Large intestine (tissue), 3 donors: Measurements from ENCODE around the gene RHBDD2. TPM values are rescaled to one million over a fixed set of nuclear protein-coding genes. Genes with fewer than 3 reads are reported as not detected.

Source experiments
- DNase-seq, 2 donors: peaks; one replicate each; pipeline versions ENCODE4 v3.0.0 to v3.0.0-alpha.2; 2013
- H3K27ac ChIP-seq: one replicate; pipeline ENCODE4 v1.5.1; 2013; ENCODE audit warnings: low read length
- H3K27me3 ChIP-seq: 2 replicates; pipeline ENCODE4 v1.6.1; 2013; ENCODE audit warnings: low read length; ENCODE audit not compliant: control insufficient read depth, insufficient read depth
- H3K36me3 ChIP-seq: 2 replicates; pipeline ENCODE4 v1.6.1; 2013; ENCODE audit warnings: low read length; ENCODE audit not compliant: control insufficient read depth, insufficient read depth
- H3K4me1 ChIP-seq: one replicate; pipeline ENCODE4 v1.6.1; 2013; ENCODE audit warnings: low read length; ENCODE audit not compliant: control insufficient read depth, insufficient read depth
- H3K4me3 ChIP-seq: one replicate; pipeline ENCODE4 v1.5.1; 2013; ENCODE audit warnings: low read length
- H3K9me3 ChIP-seq: one replicate; pipeline ENCODE4 v1.6.1; 2013; ENCODE audit warnings: mild to moderate bottlenecking, low read depth, low read length, moderate library complexity; ENCODE audit not compliant: control insufficient read depth
- WGBS: methylation state at CpG from one replicate; pipeline ENCODE4 v1.1.5; 2013; ENCODE audit warnings: low lambda C conversion rate; ENCODE audit not compliant: insufficient coverage; 5-methylcytosine and 5-hydroxymethylcytosine counted together
- polyA plus RNA-seq: library from polyadenylated mRNA; unstranded; fragments of 120-200 nt; gene quantifications from one replicate; pipeline ENCODE4 v1.2.1, GENCODE V29; 2013

The RHBDD2 gene
- polyA plus RNA-seq, 1 donor: 51.9 TPM

GRCh38 chr7:75916259-75916658, 37.4 kb downstream of the RHBDD2 start:
- no peaks in the 10 kb centered on the region for H3K9me3 ChIP-seq
- H3K27ac ChIP-seq: peak overlapping the region; percentile 60
- no peaks in the 10 kb centered on the region for H3K27me3 ChIP-seq
- no peak for DNase-seq
- peak overlapping the region; percentile 94 for H3K4me3 ChIP-seq
- peaks cover 10% of the 10 kb centered on the region for H3K4me1 ChIP-seq
- WGBS: no CpG with 5 or more reads among the region's 5 CpGs
- H3K36me3 ChIP-seq: no peaks in the 10 kb centered on the region

- peaks cover 10% of the 10 kb centered on the region for H3K4me1 ChIP-seq
- WGBS: 80% methylated on average over 1 of the region's 11 CpGs
- no peak overlapping the region for H3K4me3 ChIP-seq
- H3K27me3 ChIP-seq: no peaks in the 10 kb centered on the region
- no peaks in the 10 kb centered on the region for H3K9me3 ChIP-seq
- H3K27ac ChIP-seq: no peak overlapping the region
- DNase-seq: no peak
- no peaks in the 10 kb centered on the region for H3K36me3 ChIP-seq
Measured at GRCh38 chr7:75916685-75917634, 38.1 kb downstream of the RHBDD2 start.

- H3K4me3 ChIP-seq: no peak overlapping the region
- H3K27ac ChIP-seq: peak overlapping the region; percentile 35
- peaks cover 4% of the 10 kb centered on the region for H3K4me1 ChIP-seq
- no CpG with 5 or more reads among the region's 19 CpGs for WGBS
- peak; percentile 78 to 81 for DNase-seq
- H3K9me3 ChIP-seq: no peaks in the 10 kb centered on the region
- H3K36me3 ChIP-seq: no peaks in the 10 kb centered on the region
- no peaks in the 10 kb centered on the region for H3K27me3 ChIP-seq
Measured at GRCh38 chr7:75920431-75921161, 41.8 kb downstream of the RHBDD2 start.

- Histone ChIP-seq H3K4me3 (no peak overlapping the region), H3K9me3 (no peaks in the 10 kb centered on the region), H3K27ac (no peak overlapping the region), H3K36me3 (no peaks in the 10 kb centered on the region), H3K27me3 (no peaks in the 10 kb centered on the region), H3K4me1 (peaks cover 4% of the 10 kb centered on the region)
- WGBS: 57% methylated on average over 4 of the region's 14 CpGs
- DNase-seq: no peak
Measured at GRCh38 chr7:75921479-75921878, 42.6 kb downstream of the RHBDD2 start.

GRCh38 chr7:75922966-75923603, 44.3 kb downstream of the RHBDD2 start:
- peaks cover 4% of the 10 kb centered on the region for H3K4me1 ChIP-seq

GRCh38 chr7:75924256-75924655, 45.4 kb downstream of the RHBDD2 start:
- Histone ChIP-seq H3K27me3 (no peaks in the 10 kb centered on the region), H3K27ac (no peak overlapping the region), H3K9me3 (no peaks in the 10 kb centered on the region), H3K4me3 (no peak overlapping the region), H3K36me3 (peaks cover 5% of the 10 kb centered on the region), H3K4me1 (peaks cover 4% of the 10 kb centered on the region)
- DNase-seq: no peak
- no CpG with 5 or more reads among the region's 2 CpGs for WGBS

More at GRCh38 chr7:75922966-75923603, 44.3 kb downstream of the RHBDD2 start:
- WGBS: no CpG with 5 or more reads among the region's 9 CpGs
- no peak overlapping the region for H3K27ac ChIP-seq
- no peaks in the 10 kb centered on the region for H3K36me3 ChIP-seq
- no peak overlapping the region for H3K4me3 ChIP-seq
- H3K9me3 ChIP-seq: no peaks in the 10 kb centered on the region
- DNase-seq: no peak
- H3K27me3 ChIP-seq: no peaks in the 10 kb centered on the region

GRCh38 chr7:75924889-75925288, 46.1 kb downstream of the RHBDD2 start:
- Histone ChIP-seq H3K4me1 (peaks cover 4% of the 10 kb centered on the region), H3K27me3 (no peaks in the 10 kb centered on the region), H3K36me3 (peaks cover 9% of the 10 kb centered on the region), H3K4me3 (no peak overlapping the region), H3K9me3 (no peaks in the 10 kb centered on the region), H3K27ac (no peak overlapping the region)
- no peak for DNase-seq
- WGBS: no CpG with 5 or more reads among the region's 2 CpGs

- H3K4me1 ChIP-seq: peaks cover 1% of the 10 kb centered on the region
- 74% methylated on average over 3 of the region's 10 CpGs for WGBS
- H3K27me3 ChIP-seq: no peaks in the 10 kb centered on the region
- no peak overlapping the region for H3K27ac ChIP-seq
- DNase-seq: no peak
- peaks cover 9% of the 10 kb centered on the region for H3K36me3 ChIP-seq
- no peak overlapping the region for H3K4me3 ChIP-seq
- H3K9me3 ChIP-seq: no peaks in the 10 kb centered on the region
Measured at GRCh38 chr7:75925717-75926435, 47.0 kb downstream of the RHBDD2 start.

- Histone ChIP-seq H3K9me3 (no peaks in the 10 kb centered on the region), H3K4me3 (no peak overlapping the region), H3K4me1 (no peaks in the 10 kb centered on the region), H3K36me3 (peaks cover 9% of the 10 kb centered on the region), H3K27me3 (no peaks in the 10 kb centered on the region), H3K27ac (no peak overlapping the region)
- WGBS: no CpG with 5 or more reads among the region's 4 CpGs
- no peak for DNase-seq
Measured at GRCh38 chr7:75928568-75928914, 49.7 kb downstream of the RHBDD2 start.

- H3K36me3 ChIP-seq: peaks cover 11% of the 10 kb centered on the region
- DNase-seq: no peak
- H3K27ac ChIP-seq: no peak overlapping the region
- H3K4me3 ChIP-seq: no peak overlapping the region
- peaks cover 4% of the 10 kb centered on the region for H3K9me3 ChIP-seq
- H3K27me3 ChIP-seq: no peaks in the 10 kb centered on the region
- WGBS: 80% methylated on average over 1 of the region's 5 CpGs
- H3K4me1 ChIP-seq: no peaks in the 10 kb centered on the region
Measured at GRCh38 chr7:75931680-75932079, 52.8 kb downstream of the RHBDD2 start.
